Mucosa of stomach (tissue), 1 donor: ENCODE measurements around the gene OR1E1.
"Not testable (repeated sequence)": the region's sequence is repeated elsewhere in the genome, so short reads cannot be mapped to it uniquely, and the experiment has no call there.

Experiments
- H3K27me3 ChIP-seq: one replicate; pipeline ENCODE4 v1.7.0; 2013; ENCODE audit warnings: mild to moderate bottlenecking, low read length; ENCODE audit not compliant: control insufficient read depth, insufficient read depth
- H3K36me3 ChIP-seq: one replicate; pipeline ENCODE4 v1.7.0; 2013; ENCODE audit warnings: low read length; ENCODE audit not compliant: control insufficient read depth, insufficient read depth
- H3K4me1 ChIP-seq: one replicate; pipeline ENCODE4 v1.7.0; 2013; ENCODE audit warnings: mild to moderate bottlenecking, low read length; ENCODE audit not compliant: control insufficient read depth, insufficient read depth
- H3K4me3 ChIP-seq: one replicate; pipeline ENCODE4 v1.7.0; 2013; ENCODE audit warnings: low read length
- H3K9ac ChIP-seq: one replicate; pipeline ENCODE4 v1.7.0; 2013; ENCODE audit warnings: mild to moderate bottlenecking, low read length, moderate library complexity
- H3K9me3 ChIP-seq: one replicate; pipeline ENCODE4 v1.7.0; 2013; ENCODE audit warnings: mild to moderate bottlenecking, low read length, moderate library complexity; ENCODE audit not compliant: control insufficient read depth
- donor health status: Pancreatic carcinoma.

OR1E1 gene, protein sequence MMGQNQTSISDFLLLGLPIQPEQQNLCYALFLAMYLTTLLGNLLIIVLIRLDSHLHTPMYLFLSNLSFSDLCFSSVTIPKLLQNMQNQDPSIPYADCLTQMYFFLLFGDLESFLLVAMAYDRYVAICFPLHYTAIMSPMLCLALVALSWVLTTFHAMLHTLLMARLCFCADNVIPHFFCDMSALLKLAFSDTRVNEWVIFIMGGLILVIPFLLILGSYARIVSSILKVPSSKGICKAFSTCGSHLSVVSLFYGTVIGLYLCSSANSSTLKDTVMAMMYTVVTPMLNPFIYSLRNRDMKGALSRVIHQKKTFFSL

GRCh38 chr17:3398310-3398709 lies at the start of gene OR1E1:
OR1E1 (minus strand) TSS chr17:3398410; CDS start chr17:3398410, 0 bp downstream.
- Histone ChIP-seq H3K27me3 (no peaks in the 10 kb centered on the region), H3K9ac (no peak within 1 kb of the TSS), H3K36me3 (no peaks in the 10 kb centered on the region), H3K9me3 (no peaks in the 10 kb centered on the region), H3K4me1 (no peaks in the 10 kb centered on the region), H3K4me3 (no peak within 1 kb of the TSS)

- no peaks in the 10 kb centered on the region for H3K9me3 ChIP-seq
- no peak overlapping the region for H3K4me3 ChIP-seq
- no peaks in the 10 kb centered on the region for H3K36me3 ChIP-seq
- no peaks in the 10 kb centered on the region for H3K27me3 ChIP-seq
- H3K9ac ChIP-seq: no peak overlapping the region
- H3K4me1 ChIP-seq: peaks cover 9% of the 10 kb centered on the region
Observed at GRCh38 chr17:3447625-3448024, 49.4 kb upstream of the OR1E1 start.

DNA sequence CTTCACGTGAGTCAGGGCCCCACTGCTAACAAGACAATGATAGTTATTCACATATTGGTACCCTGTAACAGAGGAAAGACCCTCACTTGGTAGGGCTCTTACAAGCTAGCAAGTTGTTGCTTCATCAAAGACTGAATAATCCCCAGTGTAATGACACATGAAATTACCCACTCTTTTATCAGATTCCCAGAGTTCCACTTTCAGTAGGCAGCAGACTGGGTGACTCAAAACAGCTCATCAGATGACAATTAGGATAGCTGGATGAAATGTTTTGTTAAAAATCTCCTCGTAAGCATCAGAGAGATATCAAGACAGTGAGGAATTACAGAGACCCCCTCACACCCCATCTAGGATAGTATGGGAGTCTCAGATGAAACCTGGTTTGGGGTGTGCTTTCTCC lies 42.2 kb upstream of the OR1E1 start:
- no peak overlapping the region for H3K4me3 ChIP-seq
- no peaks in the 10 kb centered on the region for H3K9me3 ChIP-seq
- no peaks in the 10 kb centered on the region for H3K4me1 ChIP-seq
- no peaks in the 10 kb centered on the region for H3K36me3 ChIP-seq
- no peaks in the 10 kb centered on the region for H3K27me3 ChIP-seq
- H3K9ac ChIP-seq: no peak overlapping the region

DNA sequence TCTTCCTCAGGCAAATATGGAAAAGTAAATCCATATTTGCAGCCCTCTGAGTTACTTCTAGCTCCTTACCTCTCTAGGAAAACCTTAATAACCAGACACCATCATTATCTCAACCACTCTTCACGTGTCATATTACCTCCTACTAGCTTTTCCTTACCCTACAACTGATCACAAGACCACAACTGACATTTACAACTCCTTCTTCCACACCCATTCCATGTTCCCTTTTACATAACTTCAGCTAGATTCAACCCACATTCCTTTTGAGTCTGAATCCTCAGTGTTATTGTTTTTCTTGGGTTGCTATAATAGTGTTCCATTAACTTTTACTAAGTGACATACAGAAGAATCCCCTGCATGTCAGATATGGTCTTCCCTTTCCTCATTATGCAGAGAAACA lies 40.2 kb upstream of the OR1E1 start:
- Histone ChIP-seq H3K36me3 (no peaks in the 10 kb centered on the region), H3K9ac (no peak overlapping the region), H3K9me3 (no peaks in the 10 kb centered on the region), H3K4me3 (no peak overlapping the region), H3K4me1 (no peaks in the 10 kb centered on the region), H3K27me3 (no peaks in the 10 kb centered on the region)

DNA sequence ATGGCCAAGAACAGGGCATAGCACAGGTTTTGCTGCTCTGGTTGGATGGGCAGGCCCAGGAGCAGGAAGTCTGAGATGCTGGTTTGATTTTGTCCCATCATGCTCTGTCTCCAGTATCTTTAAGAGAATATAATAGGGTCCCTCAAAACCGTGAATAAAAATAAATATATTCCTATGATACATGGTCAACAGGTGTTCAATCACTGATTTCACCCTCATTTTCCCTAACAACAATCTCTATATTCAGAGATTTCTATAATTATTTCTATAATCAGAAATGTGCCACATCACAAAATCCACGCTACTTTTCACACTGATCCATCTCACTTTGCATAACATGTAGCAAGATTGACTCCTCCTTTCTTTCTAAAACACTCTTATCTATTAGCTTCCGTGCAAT lies 35.5 kb upstream of the OR1E1 start, which contains the start of gene OR1E2:
Gene OR1E2 (minus strand): TSS at position 101 of the 400 bp plus-strand sequence. CDS start 0 bp downstream, at position 101.
- no peak within 1 kb of the TSS for H3K4me3 ChIP-seq
- H3K27me3 ChIP-seq: no peaks in the 10 kb centered on the region
- H3K9ac ChIP-seq: no peak within 1 kb of the TSS
- no peaks in the 10 kb centered on the region for H3K36me3 ChIP-seq
- H3K9me3 ChIP-seq: no peaks in the 10 kb centered on the region
- H3K4me1 ChIP-seq: no peaks in the 10 kb centered on the region

GRCh38 chr17:3433215-3433614 lies 35.0 kb upstream of the OR1E1 start:
- H3K4me1 ChIP-seq, H3K36me3 ChIP-seq, H3K9me3 ChIP-seq, H3K9ac ChIP-seq, H3K4me3 ChIP-seq, H3K27me3 ChIP-seq: not testable (repeated sequence)

GRCh38 chr17:3418222-3418621 lies 20.0 kb upstream of the OR1E1 start:
- H3K9me3 ChIP-seq: no peaks in the 10 kb centered on the region
- H3K4me1 ChIP-seq: no peaks in the 10 kb centered on the region
- no peak overlapping the region for H3K4me3 ChIP-seq
- H3K36me3 ChIP-seq: no peaks in the 10 kb centered on the region
- no peak overlapping the region for H3K9ac ChIP-seq
- H3K27me3 ChIP-seq: no peaks in the 10 kb centered on the region

- no peak overlapping the region for H3K4me3 ChIP-seq
- H3K36me3 ChIP-seq: no peaks in the 10 kb centered on the region
- H3K9ac ChIP-seq: no peak overlapping the region
- H3K9me3 ChIP-seq: no peaks in the 10 kb centered on the region
- H3K4me1 ChIP-seq: no peaks in the 10 kb centered on the region
- H3K27me3 ChIP-seq: no peaks in the 10 kb centered on the region
Observed at GRCh38 chr17:3415610-3416009, 17.4 kb upstream of the OR1E1 start.

GRCh38 chr17:3412216-3412615 lies 14.0 kb upstream of the OR1E1 start:
- H3K4me3 ChIP-seq, H3K4me1 ChIP-seq, H3K27me3 ChIP-seq, H3K36me3 ChIP-seq, H3K9me3 ChIP-seq, H3K9ac ChIP-seq: not testable (repeated sequence)

DNA sequence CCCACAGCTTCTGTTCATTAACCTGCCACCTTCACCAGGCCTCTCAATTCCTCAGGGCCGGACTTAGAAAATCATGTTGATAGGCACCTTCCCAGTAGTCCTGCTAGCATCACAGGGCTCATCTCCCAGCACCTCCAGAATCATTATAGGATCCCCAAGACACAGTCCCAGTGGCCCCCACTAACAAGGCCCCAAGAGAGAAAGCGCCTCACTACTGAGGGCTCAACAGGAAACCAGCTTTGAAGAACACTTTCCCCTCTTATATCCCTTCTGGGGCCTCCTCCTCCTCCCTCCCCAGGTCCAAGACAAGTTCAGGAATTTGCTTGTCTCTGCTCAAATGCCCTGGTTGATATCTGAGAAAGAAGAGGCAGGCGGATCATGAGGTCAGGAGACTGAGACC lies 12.9 kb upstream of the OR1E1 start, which contains the start of gene OR3A3:
Gene OR3A3 (plus strand): TSS at position 301 of the 400 bp plus-strand sequence.
- Histone ChIP-seq H3K4me1 (no peaks in the 10 kb centered on the region), H3K9ac (no peak within 1 kb of the TSS), H3K36me3 (no peaks in the 10 kb centered on the region), H3K27me3 (no peaks in the 10 kb centered on the region), H3K9me3 (no peaks in the 10 kb centered on the region), H3K4me3 (no peak within 1 kb of the TSS)

GRCh38 chr17:3403856-3404255 lies 5.6 kb upstream of the OR1E1 start:
- H3K4me3 ChIP-seq, H3K27me3 ChIP-seq, H3K4me1 ChIP-seq, H3K9me3 ChIP-seq, H3K9ac ChIP-seq, H3K36me3 ChIP-seq: not testable (repeated sequence)

GRCh38 chr17:3401786-3402185 lies 3.6 kb upstream of the OR1E1 start:
- H3K36me3 ChIP-seq: no peaks in the 10 kb centered on the region
- H3K4me1 ChIP-seq: no peaks in the 10 kb centered on the region
- no peak overlapping the region for H3K9ac ChIP-seq
- H3K9me3 ChIP-seq: no peaks in the 10 kb centered on the region
- H3K4me3 ChIP-seq: no peak overlapping the region
- H3K27me3 ChIP-seq: no peaks in the 10 kb centered on the region

DNA sequence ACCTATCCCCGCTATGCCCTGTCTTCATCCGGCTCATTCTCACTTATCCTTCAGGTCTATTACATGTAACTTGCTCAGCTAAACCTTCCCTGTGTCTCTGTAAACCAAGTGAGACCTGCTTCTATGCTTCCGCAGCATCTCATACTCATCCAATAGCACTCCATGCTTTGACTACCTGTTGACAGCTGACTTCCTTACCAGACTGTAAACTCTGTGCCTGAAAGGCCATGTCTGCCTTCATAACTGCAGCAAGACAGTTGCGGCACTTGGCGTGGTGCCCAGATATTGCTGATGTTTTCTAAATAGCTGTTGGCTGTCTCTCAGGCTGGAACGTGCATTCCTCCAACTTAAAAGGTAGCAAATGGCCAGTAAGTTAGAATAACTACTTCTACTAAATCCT lies 1.8 kb upstream of the OR1E1 start:
- Histone ChIP-seq H3K9me3 (no peaks in the 10 kb centered on the region), H3K4me3 (no peak overlapping the region), H3K4me1 (no peaks in the 10 kb centered on the region), H3K27me3 (no peaks in the 10 kb centered on the region), H3K9ac (no peak overlapping the region), H3K36me3 (no peaks in the 10 kb centered on the region)
